ENCODE results near the gene DCDC2.
"Not testable (repeated sequence)": the region's sequence is repeated elsewhere in the genome, so short reads cannot be mapped to it uniquely, and the experiment has no call there.

DCDC2 gene

GRCh38 chr6:24255676-24256075, 102.2 kb downstream of the DCDC2 start:
- DNase-seq = no peak

DNA sequence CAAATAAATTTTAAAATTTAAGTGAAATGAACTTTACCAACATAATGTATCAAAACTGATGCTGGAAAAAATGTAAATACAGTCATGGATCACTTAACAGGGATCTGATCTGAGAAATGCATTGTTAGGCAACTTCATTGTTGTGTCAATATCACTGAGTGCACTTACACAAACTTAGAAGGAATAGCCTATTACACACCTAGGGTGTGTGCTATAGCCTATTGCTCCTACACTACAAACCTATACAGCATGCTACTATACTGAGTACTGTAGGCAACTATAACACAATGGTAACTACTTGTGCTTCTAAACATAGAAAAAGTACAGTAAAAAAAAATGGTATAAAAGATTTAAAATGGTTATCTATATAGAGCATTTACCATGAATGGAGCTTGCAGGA, 104.5 kb downstream of the DCDC2 start:
- no peak for DNase-seq

DNA sequence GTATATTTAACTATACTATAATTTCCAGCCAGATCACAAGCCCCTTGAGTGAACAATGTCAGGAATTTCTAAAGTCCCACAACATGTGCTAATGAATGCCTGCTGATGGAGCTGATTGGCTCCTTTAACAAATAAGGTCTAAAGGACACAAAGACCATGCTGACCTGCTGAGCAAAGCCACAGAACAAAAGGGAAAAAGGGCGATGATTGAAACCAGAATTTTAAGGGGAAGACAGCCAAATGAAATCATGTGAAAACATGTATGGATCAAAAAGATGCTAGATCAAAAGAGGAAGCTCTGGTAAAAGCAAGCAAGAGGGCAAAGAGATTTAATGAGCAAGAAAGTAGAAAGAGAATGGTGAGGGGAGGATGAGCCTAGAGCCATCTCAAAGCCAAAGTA, 105.6 kb downstream of the DCDC2 start:
- no peak for DNase-seq

DNA sequence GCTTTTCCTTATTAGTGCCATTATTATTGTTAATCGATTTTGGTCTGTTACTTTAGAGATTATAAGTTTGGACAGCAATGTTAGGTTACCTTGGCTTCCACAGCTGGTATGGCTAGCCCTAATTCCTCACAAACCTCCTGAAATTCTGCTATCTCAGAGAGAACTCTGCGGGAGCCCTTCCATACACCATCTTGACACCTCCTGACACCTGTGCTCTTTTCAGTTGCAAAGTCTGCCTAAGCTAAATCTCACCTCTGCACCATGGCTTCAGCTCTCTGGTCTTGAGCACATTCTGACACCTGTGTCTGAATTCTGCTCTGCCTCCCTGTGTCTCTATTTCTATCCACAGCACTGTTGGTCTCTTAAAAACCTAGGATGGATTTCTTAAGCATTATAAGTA, 106.5 kb downstream of the DCDC2 start:
- DNase-seq = no peak

GRCh38 chr6:24249926-24250325, 107.9 kb downstream of the DCDC2 start:
- no peak for DNase-seq

GRCh38 chr6:24245275-24245674, 112.6 kb downstream of the DCDC2 start:
- DNase-seq = no peak

GRCh38 chr6:24242924-24243323, 114.9 kb downstream of the DCDC2 start:
- DNase-seq = no peak

DNA sequence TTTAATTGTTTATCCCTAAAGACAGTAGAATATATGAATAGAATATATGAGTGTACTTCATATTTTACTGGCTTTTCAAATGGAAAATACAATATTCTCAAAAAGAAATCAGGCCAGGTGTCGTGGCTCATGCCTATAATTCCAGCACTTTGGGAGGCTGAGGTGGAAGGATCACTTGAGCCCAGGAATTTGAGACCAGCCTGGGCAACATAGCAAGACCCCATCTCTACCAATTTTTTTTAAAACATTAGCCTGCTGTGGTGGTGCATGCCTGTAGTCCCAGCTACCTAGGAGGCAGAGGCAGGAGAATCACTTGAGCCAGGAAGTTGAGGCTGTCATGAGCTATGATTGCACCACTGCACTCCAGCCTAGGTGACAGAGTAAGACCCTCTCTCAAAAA, 116.1 kb downstream of the DCDC2 start:
- DNase-seq = not testable (repeated sequence)

GRCh38 chr6:24240943-24241342, 116.9 kb downstream of the DCDC2 start:
- DNase-seq = no peak

GRCh38 chr6:24240380-24240928, 117.4 kb downstream of the DCDC2 start:
- DNase-seq = no peak

GRCh38 chr6:24238700-24239099, 119.2 kb downstream of the DCDC2 start:
- no peak for DNase-seq

DNA sequence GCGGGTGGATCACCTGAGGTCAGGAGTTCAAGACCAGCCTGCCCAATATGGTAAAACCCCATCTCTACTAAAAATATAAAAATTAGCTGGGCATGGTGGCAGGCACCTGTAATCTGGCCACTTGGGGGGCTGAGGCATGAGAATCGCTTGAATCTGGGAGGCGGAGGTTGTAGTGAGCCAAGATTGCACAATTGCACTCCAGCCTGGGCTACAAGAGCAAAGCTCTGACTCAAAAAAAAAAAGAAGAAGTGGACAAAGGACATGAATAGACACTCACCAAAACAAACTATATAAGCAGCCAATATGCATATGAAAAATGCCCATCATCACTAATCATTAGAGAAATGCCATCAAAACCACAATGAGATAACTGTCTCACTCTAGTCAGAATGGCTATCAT, 121.1 kb downstream of the DCDC2 start:
- DNase-seq = not testable (repeated sequence)

DNA sequence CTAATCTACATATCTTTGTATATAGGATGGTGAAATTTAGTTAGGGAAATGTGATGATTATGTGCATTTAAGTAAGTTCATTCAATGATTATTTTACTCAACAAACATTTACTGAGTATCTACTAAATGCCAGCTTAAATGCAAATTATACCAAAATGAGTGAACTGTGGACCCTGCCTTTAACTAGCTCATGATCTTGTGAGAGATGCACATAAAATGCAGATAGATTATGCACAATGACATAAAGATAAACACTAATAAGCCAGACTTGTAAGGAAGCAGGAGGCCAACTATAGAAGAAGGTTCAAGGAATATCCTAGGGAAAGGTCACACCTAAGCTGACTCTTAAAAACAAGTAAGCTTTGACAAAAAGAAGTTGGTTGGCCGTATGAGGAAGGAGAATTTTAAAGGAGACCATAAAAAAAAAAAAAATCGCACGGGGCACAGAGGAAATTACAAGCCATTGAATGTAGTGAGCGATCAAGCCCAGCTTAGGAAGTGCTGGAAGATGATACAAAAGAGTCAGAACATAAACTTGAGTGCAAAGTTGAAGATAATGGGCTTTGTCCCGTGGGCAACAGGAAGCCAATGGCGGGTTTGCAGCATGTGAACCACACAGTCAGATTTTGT, 123.9 kb downstream of the DCDC2 start:
- DNase-seq = no peak

GRCh38 chr6:24231438-24231977, 126.4 kb downstream of the DCDC2 start:
- no peak for DNase-seq

DNA sequence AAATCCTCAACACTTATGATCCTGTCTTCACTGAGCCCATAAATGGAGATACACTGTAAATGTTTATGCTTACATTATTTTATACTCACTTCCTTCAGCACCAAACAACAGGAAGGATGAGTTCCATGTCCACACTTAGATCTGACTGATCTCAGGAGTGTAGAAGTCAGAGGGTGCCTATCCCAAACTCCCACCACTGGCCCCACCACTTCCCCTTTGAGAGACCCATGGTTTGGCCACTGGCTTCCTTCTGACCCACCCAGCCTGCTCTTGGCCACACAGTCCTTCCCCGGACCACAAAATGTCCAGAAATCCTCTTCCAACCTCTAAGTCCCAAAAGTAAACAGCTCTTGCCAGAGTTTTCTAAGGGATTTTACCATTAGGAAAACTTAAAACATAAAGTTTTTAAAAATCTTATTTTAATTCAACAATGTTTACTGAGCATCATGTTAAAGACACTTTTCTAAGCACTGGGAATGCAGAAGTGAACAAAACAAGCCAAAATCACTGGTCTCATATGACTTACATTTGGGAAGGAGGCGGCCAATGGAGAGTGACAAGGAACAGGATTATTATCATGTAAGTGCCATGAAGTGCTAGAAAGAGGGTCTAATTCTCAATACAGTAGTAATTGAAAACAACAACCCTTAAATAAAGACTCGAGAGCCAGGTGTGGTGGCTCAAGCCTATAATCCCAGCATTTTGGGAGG, 128.0 kb downstream of the DCDC2 start:
- no peak for DNase-seq

DNA sequence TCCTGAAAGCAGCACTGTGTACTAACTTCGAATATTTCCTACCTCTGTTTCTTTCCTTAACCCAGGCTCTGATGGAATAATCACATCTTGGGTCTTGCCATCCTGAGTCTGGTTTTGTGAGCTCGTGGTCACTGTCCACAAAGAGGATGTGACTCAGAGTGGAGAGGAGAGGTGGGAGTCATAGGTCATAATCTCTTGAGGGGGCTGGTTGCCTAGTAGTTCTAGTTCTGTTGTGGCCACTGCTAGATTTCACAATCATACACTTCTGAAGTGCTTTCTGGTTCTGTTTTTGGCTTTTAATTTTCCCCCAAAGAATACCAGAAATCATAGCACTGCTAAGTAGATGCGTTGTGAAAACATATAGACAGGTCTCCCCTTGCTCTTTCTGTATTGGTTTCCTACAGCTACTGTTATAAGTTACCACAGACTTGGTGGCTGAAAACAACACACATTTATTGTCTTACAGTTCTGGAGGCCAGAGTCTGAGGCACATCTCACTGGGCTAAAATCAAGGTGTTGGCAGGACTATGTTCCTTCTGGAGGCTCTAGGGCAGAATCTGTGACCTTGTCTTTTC, 129.1 kb downstream of the DCDC2 start:
- no peak for DNase-seq

DNA sequence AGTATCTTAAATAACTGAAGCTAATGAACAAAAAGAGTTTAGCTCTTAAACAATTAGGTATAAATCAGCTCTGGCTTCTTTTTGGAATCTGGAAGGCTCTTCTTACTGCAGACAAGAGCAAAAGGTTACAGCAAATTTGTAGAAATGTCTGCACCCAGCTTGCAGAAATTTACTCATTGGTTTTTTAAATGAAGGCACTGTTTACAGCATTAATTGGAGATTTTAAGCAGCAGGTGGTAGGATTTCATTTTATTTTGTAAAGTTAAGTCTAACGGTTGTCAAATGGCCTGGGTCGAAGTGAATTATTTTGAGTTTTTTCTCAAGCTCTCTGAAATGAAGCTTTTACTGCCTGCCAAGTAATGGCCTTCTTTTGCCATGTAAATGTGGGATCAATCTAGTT, 129.7 kb downstream of the DCDC2 start:
- no peak for DNase-seq

DNA sequence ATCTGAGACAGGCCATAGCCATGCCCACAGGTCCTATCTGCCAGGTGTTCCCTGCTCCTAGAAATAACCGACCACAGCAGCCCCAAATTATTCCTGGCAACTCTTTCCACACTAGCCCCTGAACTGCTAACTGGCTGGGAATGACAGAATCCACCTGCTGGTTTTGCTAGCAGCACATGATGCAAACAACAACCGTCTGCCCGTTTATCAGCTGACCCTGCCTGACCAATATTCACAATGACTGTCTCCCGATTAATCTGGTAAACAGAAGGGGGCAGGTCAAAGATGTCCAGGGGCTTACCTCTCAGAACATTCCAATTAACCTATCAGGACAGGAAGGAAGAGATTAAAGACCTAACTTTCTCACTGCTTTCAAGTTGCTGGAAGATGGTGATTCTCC, 130.3 kb downstream of the DCDC2 start:
- no peak for DNase-seq

- no peak for DNase-seq
Observed at GRCh38 chr6:24226541-24226940, 131.3 kb downstream of the DCDC2 start.

DNA sequence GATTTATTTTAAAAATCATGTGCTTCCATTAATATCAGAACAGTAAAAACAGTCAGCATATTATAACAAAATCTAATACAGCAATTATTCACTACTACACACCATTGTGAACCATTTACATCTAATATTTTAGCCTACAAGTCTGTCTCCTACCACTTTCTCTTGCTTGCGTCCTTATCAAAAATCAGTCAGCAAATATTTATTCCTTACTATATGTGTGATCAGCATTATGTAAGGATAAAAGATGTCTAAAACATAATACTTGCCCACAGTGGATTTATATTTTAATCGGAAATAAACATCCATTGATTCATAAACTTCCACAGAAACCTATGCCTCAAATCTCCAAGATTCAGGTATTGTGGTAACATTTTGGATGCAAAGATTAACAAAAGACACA, 132.0 kb downstream of the DCDC2 start:
- DNase-seq = no peak

- no peak for DNase-seq
Observed at GRCh38 chr6:24223115-24223919, 134.5 kb downstream of the DCDC2 start.

GRCh38 chr6:24219670-24220069, 138.2 kb downstream of the DCDC2 start:
- DNase-seq = no peak

- DNase-seq = no peak
Observed at GRCh38 chr6:24214984-24215383, 142.9 kb downstream of the DCDC2 start.

Measured in bone marrow (tissue), 2 donors.